Effector CD8-positive, alpha-beta T cell (primary cell): ENCODE results near the gene LDLRAD4.
"Not testable (repeated sequence)": the region's sequence is repeated elsewhere in the genome, so short reads cannot be mapped to it uniquely, and the experiment has no call there.

Experiments used
- DNase-seq: peaks from one replicate; lab custom pipeline; 2025; lab: John Stamatoyannopoulos, UW

LDLRAD4 gene

GRCh38 chr18:13246121-13246520 lies 27.6 kb downstream of the LDLRAD4 start:
- no peak for DNase-seq

GRCh38 chr18:13246591-13246990 lies 28.0 kb downstream of the LDLRAD4 start:
- DNase-seq = no peak

- DNase-seq = no peak
These were observed 28.9 kb downstream of the LDLRAD4 start for GRCh38 chr18:13247506-13247905.

- DNase-seq = no peak
These were observed 34.3 kb downstream of the LDLRAD4 start for GRCh38 chr18:13252686-13253410.

GRCh38 chr18:13253786-13254688 lies 35.5 kb downstream of the LDLRAD4 start:
- no peak for DNase-seq

GRCh38 chr18:13254971-13255927 lies 36.7 kb downstream of the LDLRAD4 start:
- no peak for DNase-seq

- DNase-seq = no peak
These were observed 38.1 kb downstream of the LDLRAD4 start for GRCh38 chr18:13256444-13257305.

- no peak for DNase-seq
These were observed 38.9 kb downstream of the LDLRAD4 start for GRCh38 chr18:13257361-13257980.

GRCh38 chr18:13258921-13259320 lies 40.4 kb downstream of the LDLRAD4 start:
- DNase-seq = no peak

GRCh38 chr18:13259701-13260100 lies 41.1 kb downstream of the LDLRAD4 start:
- no peak for DNase-seq

- DNase-seq = no peak
These were observed 41.8 kb downstream of the LDLRAD4 start for GRCh38 chr18:13260197-13260934.

GRCh38 chr18:13260935-13261640 lies 42.5 kb downstream of the LDLRAD4 start:
- DNase-seq = no peak

- DNase-seq = no peak
These were observed 43.2 kb downstream of the LDLRAD4 start for GRCh38 chr18:13261661-13262357.

- not testable (repeated sequence) for DNase-seq
These were observed 43.8 kb downstream of the LDLRAD4 start for GRCh38 chr18:13262358-13262680.

GRCh38 chr18:13262839-13263691 lies 44.5 kb downstream of the LDLRAD4 start:
- no peak for DNase-seq

GRCh38 chr18:13264091-13265007 lies 45.8 kb downstream of the LDLRAD4 start:
- DNase-seq = no peak
